Body of pancreas (tissue), 4 donors: ENCODE data around the gene ZNF672. TPM values are rescaled to one million over a fixed set of nuclear protein-coding genes. Genes with fewer than 3 reads are reported as not detected.

ENCODE experiments used
- ATAC-seq: fragments of 150-250 bp; one replicate; pipeline ENCODE4 v1.9.1; 2016
- DNase-seq, 4 donors: peaks; one replicate each; pipeline ENCODE4 v3.0.0-alpha.2; 2019
- H3K27ac ChIP-seq, 4 donors: fragments of 200-600 bp; sonication (generic); 1 replicate in 3 of 4; 2 replicates in 1 of 4; pipeline versions ENCODE4 v1.5.1 to v1.6.1; 2016 to 2019; ENCODE audit warnings: mild to moderate bottlenecking in 1 of 4, mixed read lengths in 1 of 4, moderate library complexity in 1 of 4
- H3K27me3 ChIP-seq, 2 donors: fragments of 200-600 bp; sonication (generic); one replicate each; pipeline ENCODE4 v1.6.0; 2016; ENCODE audit warnings: mild to moderate bottlenecking in 1 of 2
- H3K36me3 ChIP-seq, 2 donors: fragments of 200-600 bp; sonication (generic); replicated peaks in 1 of 2; 2 replicates each; pipeline ENCODE4 v1.5.1; 2016; ENCODE audit warnings: low read depth in 2 of 2; ENCODE audit not compliant: insufficient read depth in 1 of 2
- H3K4me1 ChIP-seq: fragments of 200-600 bp; sonication (generic); one replicate; pipeline ENCODE4 v1.6.0; 2016
- H3K4me3 ChIP-seq, 2 donors: fragments of 200-600 bp; sonication (generic); 1 replicate in 1 of 2; 2 replicates in 1 of 2; pipeline ENCODE4 v1.5.1; 2016 to 2019
- H3K9me3 ChIP-seq, 3 donors: fragments of 200-600 bp; sonication (generic); 1 replicate in 2 of 3; 2 replicates in 1 of 3; pipeline ENCODE4 v1.5.1; 2016
- CTCF ChIP-seq, 7 experiments: fragments of 450-650 bp in 4 of 7; fragments of 200-600 bp in 3 of 7; sonication (generic) in 3 of 7; IDR thresholded peaks; one replicate each; pipeline ENCODE4 v1.5.1; 2016 to 2019; ENCODE audit warnings: antibody characterized with exemption in 7 of 7
- POLR2A ChIP-seq, 3 donors: fragments of 450-650 bp; IDR thresholded peaks; one replicate each; pipeline ENCODE4 v1.6.1; 2016; ENCODE audit warnings: antibody characterized with exemption in 3 of 3, mild to moderate bottlenecking in 2 of 3
- WGBS, 2 donors: methylation state at CpG; one replicate each; pipeline ENCODE4 v1.1.5; 2017; 5-methylcytosine and 5-hydroxymethylcytosine counted together
- intact Hi-C: fragments of 100-400 bp; cut with DNase I; formaldehyde crosslinking; loops from one replicate; pipeline ENCODE4 v1.15.1; 2023
- total RNA-seq, 2 donors: library from RNA; depleted of rRNA; stranded (reverse); fragments of >200 nt; gene quantifications; one replicate each; pipeline ENCODE4 v1.1.0, GENCODE V29; 2016

ZNF672 gene
- total RNA-seq, 2 donors from 2014 or later, result 18.8 to 27.2 TPM

DNA sequence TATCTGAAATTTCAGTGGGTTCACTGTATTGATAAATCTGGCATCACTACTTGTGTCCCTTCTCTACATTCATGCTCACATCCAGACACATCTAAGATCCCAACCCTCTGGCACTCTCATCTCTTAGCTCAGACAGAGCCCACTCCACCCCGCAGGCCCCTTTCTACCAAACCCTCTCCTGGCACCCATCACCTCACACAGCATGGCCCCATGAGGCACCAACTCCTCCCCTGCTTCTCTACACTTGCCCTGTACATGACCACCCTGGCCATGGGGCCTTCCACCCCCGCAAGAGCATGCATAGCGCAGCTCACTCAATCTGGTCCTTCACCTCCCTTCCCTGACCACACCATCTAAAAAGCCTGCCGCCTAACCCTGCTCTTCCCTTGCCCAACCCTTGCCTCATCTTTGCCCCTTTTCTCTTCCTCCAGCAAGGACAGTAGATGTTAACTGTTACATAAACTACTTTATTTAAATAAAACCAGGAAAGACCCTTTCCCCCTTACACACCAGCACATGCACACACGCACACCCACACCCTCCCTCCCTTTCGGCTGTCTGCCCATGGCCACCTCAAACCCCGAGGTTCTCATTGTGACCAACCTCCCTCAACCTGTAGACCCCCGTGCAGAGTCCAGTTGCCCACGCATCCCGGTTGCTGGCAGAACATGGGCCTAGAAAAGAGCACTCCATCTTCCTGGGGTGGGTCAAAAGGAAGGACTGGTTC is 27.9 kb upstream of the ZNF672 start:
- ATAC-seq (no peak), DNase-seq (no peak)
- intact Hi-C loops, result loop anchor here (5.0 kb wide), 1 partner anchor 183 kb away; no protein-coding TSS in a partner anchor
- TF ChIP-seq POLR2A (IDR thresholded peaks at IDR 0.05) (no peak), CTCF (IDR thresholded peaks at IDR 0.05) (no peak)
- peaks cover 24% of the 10 kb centered on the region for H3K4me1 ChIP-seq
- no peak overlapping the region for H3K4me3 ChIP-seq
- peaks cover 12 to 20% of the 10 kb centered on the region in 2 donors for H3K36me3 ChIP-seq
- no peaks in the 10 kb centered on the region for H3K9me3 ChIP-seq
- 76 to 81% methylated on average over 10 of the region's 10 CpGs for WGBS, 2 donors
- H3K27me3 ChIP-seq, result no peaks in the 10 kb centered on the region
- H3K27ac ChIP-seq, result no peak overlapping the region

DNA sequence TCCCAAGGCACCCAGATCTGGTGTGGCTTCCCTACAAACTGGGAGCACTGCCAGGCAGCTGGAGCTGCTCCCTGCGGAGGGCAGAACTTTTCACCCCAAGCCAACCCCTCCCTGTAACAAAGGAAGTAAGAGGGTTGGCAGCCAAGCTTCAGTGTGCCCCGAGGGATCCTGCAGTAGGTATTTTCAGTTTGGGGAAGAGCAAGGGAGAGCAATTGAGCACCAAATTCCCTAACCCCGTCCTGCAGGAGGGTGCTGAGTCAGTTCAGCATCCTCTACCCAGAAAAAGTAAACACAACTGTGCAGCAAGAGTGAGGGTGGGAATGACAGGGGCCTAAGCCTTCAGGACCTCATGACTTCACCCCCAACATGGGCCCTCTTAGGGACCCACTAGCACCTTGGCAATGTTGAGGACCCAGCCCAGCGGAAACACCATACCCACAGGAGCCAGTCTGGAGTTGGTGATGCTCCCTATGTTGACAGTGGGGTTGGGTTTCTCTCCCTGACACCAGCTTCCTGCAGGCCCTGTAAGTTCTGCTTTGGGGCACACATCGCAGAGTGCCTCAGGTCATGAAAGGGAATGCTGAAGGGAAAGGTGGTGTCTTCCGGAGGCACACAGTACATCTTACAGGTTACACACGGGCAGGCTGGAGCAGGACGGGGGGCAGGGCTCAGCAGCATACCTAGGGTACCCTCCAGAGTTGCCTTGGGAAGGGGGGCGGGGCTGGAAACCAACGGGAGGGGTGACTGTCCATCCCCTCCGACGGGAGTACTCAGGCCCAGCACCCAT is 27.1 kb upstream of the ZNF672 start:
- no peak overlapping the region for H3K4me3 ChIP-seq
- WGBS, 2 donors, result 57 to 64% methylated on average over 12 of the region's 12 CpGs
- intact Hi-C loops, result no loop called here

GRCh38 chr1:248811514-248812490 is 26.2 kb upstream of the ZNF672 start:
- TF ChIP-seq POLR2A (IDR thresholded peaks at IDR 0.05) (no peak), CTCF (IDR thresholded peaks at IDR 0.05) (peak in 3 of 7 experiments; percentile 4 to 39 (median 14))
- H3K27ac ChIP-seq, result no peak overlapping the region
- intact Hi-C loops, result no loop called here
- 76 to 88% methylated on average over 48 to 51 of the region's 57 CpGs for WGBS, 2 donors
- peaks cover 12% of the 10 kb centered on the region for H3K4me1 ChIP-seq
- H3K36me3 ChIP-seq, result peaks cover 12 to 24% of the 10 kb centered on the region in 2 donors
- DNase-seq, result peak in 1 of 4 donors; percentile 49
- H3K4me3 ChIP-seq, result no peak overlapping the region
- no peaks in the 10 kb centered on the region for H3K9me3 ChIP-seq
- H3K27me3 ChIP-seq, result no peaks in the 10 kb centered on the region
- ATAC-seq, result peak; percentile 68

More for the DNA sequence above, 27.1 kb upstream of the ZNF672 start:
- H3K36me3 ChIP-seq, result peaks cover 12 to 24% of the 10 kb centered on the region in 2 donors
- H3K9me3 ChIP-seq, result no peaks in the 10 kb centered on the region
- H3K27me3 ChIP-seq, result no peaks in the 10 kb centered on the region
- ATAC-seq (no peak), DNase-seq (peak in 1 of 4 donors; percentile 30)
- H3K27ac ChIP-seq, result no peak overlapping the region
- peaks cover 17% of the 10 kb centered on the region for H3K4me1 ChIP-seq
- TF ChIP-seq CTCF (IDR thresholded peaks at IDR 0.05) (no peak), POLR2A (IDR thresholded peaks at IDR 0.05) (no peak)

- intact Hi-C loops, result no loop called here
- no peak for DNase-seq
- H3K27me3 ChIP-seq, result no peaks in the 10 kb centered on the region
- H3K4me1 ChIP-seq, result peaks cover 10% of the 10 kb centered on the region
- H3K27ac ChIP-seq, result no peak overlapping the region
- H3K4me3 ChIP-seq, result no peak overlapping the region
- TF ChIP-seq CTCF (IDR thresholded peaks at IDR 0.05) (no peak), POLR2A (IDR thresholded peaks at IDR 0.05) (no peak)
- peaks cover 12 to 24% of the 10 kb centered on the region in 2 donors for H3K36me3 ChIP-seq
- no peak for ATAC-seq
- 93 to 94% methylated on average over 22 to 23 of the region's 23 CpGs for WGBS, 2 donors
- H3K9me3 ChIP-seq, result no peaks in the 10 kb centered on the region
These were observed 25.1 kb upstream of the ZNF672 start for GRCh38 chr1:248812736-248813425.
